HG02884 (cell line): Measurements from ENCODE around the gene CRNKL1.

ENCODE experiments used
- ATAC-seq: cut with Tn5 transposase; IDR thresholded peaks from one replicate; pipeline ENCODE4 v1.9.1; 2021; ENCODE audit warnings: mild to moderate bottlenecking, moderate library complexity; ENCODE audit not compliant: unreplicated experiment

CRNKL1 gene

DNA sequence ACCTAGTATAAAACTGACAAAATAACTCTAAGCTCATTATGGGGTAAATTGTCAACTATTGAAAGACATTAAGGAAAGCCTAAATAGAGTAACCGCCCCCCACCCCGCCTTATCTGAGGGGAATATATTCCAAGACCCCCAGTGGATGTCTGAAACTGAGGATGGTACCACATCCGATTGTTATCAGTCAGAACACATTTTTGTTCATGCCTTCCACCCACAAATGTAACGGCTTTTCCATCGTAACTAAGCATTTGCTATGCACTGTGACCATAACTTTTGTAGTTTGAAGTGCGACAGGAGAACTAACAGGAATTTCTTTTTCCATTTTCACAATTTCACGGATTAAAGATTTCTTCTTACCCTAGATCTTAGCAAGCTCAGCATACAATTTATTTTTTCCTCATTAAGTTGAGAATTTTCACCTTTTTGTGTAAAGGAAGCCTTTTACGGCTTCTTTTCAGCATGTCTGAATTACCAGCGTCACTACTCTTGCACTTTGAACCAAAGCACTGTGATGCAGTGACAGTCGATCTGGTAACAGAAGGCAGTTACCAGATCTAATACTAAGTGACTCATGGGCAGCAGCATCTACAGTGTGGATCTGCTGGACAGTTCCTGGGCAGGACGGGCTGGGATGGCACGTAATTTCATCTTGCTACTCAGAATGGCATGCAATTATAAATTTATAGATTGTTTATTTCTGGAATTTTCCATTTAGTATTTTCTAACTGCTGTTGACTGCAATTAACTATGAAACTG is 11.9 kb upstream of the CRNKL1 start:
- no peak for ATAC-seq

DNA sequence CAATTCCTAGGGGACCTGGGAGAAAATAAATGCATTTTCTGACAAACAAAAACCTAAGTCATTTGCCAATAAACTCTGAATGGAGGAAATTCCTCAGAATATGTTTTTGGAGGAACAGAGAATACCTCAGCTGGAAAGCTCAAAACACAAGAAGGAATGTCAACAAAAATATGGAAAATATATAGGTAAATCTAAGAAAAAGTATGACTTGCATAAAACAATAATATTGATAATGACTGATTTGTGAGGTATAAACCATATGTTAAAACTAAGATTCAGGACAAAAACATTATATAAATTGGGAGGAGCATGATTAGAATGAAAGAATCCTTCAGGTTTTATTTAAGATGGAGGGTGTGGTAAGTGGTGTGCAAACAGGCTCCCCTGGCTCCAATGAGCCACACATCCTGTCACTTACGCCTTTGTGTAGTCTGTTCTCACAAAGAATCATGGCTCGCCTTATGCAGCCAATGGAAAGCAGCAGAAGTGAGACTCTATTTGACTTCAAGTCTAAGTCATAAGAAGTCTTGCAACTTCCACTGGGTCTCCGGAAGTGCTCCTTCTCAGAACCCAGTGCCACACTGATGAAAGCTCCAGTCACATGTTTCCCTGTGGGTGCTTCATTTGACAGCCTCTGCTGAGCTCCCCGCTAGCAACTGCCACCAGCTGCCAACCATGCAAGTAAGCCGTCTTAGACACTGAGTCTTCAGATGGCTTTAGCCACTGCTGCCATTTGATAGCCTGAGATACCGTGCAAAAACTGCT is 8.2 kb upstream of the CRNKL1 start:
- no peak for ATAC-seq

GRCh38 chr20:20051767-20052073 is 546 bp downstream of the CRNKL1 start:
- peak; percentile 19 for ATAC-seq

DNA sequence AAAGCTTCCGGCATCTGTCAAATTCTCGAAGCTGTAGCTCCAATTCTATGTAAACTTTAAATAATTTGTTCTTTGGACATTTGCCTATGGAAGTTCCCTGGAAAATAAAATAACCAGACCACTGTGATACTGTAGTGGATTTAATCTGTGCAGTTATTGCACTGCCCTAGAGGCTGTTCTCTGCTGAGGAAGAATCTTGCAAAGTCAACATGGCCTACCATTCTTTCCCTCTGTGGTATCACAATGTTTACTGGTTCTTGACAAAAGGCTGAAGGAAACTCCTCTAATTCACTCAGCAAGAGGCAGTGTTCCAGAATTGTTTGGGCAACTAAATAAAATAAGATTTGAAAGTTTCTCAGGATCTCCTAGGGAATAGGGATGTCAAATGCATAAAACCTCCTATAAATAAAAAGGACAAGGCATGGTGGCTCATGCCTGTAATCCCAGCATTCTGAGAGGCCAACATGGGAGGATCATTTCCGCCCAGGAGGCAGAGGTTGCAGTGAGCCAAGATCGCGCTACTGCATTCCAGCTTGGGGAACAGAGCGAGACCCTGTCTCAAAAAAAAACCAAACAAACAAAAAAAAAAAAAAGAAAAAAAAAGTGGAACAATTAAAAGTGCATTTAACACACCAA is 12.4 kb downstream of the CRNKL1 start:
- ATAC-seq: no peak

DNA sequence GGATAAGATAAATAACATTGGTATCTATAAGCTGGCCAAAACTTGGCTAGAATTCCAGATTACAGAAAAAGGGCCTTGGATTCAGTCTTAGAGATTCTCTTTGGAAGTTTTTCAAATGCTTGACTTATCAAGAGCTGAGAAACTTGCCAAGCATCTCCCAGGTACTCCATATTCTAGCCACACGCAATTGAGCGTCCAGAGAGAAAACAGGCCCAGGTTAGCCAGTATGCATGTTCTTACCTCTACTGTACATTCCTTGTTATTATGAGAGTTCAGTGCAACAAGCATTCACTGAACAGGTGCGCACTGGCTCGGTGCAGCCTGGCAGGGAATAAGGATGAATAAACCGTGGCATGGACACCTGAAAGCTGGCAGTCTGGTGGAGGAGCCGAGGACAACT is 13.7 kb downstream of the CRNKL1 start:
- no peak for ATAC-seq

- ATAC-seq: no peak
Measured at GRCh38 chr20:20037960-20038359, 14.3 kb downstream of the CRNKL1 start.

DNA sequence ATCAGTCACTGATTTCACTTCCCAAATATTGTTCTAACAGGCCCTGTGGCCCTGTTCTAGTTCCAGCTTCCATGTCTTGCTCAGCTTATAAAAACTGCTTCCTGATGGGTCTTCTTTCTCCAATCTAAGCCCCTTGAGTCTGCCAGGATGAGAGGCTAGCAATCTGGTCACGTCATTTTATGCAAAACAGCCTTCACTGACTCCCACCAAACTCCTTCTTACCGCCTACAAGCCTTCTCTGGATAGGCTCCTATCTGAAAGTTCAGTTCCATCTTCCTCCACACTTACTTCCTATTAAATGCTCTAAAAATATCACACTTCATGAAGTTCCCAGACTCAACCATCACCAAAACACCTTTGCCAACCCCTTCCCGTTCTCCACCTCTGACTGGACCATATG is 15.5 kb downstream of the CRNKL1 start:
- no peak for ATAC-seq

GRCh38 chr20:20034486-20034885 is 17.8 kb downstream of the CRNKL1 start:
- ATAC-seq: no peak

GRCh38 chr20:20031790-20032189 is 20.5 kb downstream of the CRNKL1 start:
- no peak for ATAC-seq

DNA sequence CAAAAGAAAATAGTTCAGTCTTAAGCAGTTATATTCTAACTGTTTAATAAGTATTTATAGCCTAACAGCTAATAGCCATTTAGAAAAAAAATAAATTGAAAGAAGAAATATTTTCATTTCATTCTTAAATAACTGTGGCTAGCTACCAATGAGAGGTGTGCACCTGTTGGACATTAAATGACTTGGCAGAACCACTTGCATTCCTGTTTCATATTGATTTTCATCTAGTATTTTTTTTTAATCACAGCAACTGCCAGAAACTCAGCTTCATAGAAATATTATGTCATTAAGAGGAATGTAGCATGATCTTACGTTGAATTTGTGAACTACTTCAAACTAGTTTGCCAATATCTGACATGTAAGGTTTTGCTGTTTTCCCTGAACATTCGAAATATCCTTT is 25.0 kb downstream of the CRNKL1 start:
- no peak for ATAC-seq

DNA sequence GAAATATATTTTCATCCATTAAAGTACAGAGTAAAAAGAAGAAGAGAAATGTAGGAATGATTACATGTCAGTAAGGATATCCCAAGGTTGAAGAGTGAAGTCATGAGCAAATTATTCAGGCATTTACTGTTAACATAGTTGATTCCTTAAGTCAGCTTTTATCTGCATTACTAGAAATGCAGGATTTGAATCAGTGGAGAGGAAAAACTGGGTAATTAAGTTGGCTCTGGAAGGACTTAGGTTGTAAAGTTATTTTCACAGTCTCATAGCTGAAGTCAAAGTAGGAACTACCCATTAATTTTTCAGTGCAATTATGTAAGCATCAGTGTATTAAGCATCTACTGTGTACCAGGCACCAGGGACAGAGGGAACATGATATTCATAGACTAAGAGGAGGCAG is 27.3 kb downstream of the CRNKL1 start:
- no peak for ATAC-seq

DNA sequence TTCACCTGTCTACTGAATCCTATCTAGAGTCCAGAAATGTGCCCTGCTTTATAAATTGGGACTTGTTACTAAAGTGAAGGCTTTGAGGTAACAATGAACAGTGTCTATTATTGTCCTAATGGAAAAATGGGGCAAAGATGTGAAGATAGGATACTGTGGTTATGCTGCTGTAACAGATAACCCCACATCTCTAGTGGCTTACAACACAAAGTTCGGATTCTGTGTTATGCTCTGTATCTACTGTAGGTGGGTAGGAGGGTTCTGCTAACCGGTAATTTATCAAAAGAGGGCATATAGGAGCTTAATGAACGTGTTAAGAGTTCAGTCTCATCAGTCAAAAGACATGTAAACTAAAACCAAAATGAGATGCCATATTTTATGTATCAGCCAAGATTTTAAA is 28.9 kb downstream of the CRNKL1 start:
- ATAC-seq: no peak

GRCh38 chr20:20022498-20022897 is 29.8 kb downstream of the CRNKL1 start:
- peak; percentile 58 for ATAC-seq

GRCh38 chr20:20021835-20022234 is 30.4 kb downstream of the CRNKL1 start:
- ATAC-seq: no peak

DNA sequence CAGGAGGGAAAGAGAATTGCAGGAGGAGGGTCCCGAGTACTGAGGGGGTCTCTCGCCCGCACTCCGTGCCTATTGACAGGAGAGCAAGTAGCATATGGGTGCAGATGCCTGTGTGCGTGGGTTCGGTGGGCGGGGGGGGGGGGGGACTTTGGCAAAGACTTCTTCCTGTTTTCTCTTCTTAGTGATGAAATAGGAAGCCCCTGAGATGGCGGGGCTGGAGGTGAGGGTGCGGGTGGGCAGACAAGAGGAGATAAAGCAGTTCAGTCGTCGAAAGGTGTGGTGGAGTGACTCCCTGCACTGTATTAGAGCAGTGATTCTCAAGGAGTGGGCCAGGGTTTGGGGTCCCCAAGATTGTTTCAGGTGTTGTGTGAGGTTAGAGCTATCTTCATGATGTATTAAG is 31.4 kb downstream of the CRNKL1 start:
- ATAC-seq: no peak

- ATAC-seq: no peak
Measured at GRCh38 chr20:20019123-20019522, 33.1 kb downstream of the CRNKL1 start.

DNA sequence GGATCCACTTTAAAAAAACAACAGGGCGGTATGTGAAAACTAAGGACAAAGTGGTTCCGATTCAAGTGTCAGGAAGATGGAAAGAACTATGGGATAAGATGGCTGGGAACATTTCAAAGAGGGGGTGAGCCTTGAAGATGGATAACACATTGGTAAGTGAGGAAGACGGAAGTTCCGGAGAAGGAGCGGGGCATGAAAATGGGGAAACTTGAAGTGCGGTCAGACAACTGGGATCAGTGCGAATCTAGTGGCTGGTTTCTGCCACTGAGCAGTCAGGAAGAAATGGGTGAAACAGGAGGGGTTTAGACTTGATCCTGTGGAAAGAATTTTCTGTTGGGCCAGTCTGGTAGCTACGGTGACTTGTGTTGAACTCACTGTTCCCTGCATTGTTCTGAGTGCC is 33.9 kb downstream of the CRNKL1 start:
- no peak for ATAC-seq

DNA sequence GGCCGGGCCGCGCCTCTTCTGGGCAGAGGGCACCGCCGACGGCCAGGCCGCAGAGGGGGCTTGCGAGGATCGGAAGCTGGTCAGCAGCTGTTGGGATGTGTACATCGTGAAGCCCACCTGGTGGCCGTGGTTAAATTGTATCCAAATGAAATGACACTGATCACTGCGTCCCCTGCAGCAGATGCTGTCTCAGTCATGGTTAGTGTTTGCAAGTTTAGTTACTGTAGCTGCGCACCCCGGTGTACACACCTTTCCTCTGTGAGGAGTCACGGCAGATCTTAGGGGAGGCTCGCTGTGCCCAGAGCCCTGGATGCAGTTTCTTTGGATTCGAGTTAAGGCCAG is 34.5 kb downstream of the CRNKL1 start:
- ATAC-seq: peak; percentile 11

DNA sequence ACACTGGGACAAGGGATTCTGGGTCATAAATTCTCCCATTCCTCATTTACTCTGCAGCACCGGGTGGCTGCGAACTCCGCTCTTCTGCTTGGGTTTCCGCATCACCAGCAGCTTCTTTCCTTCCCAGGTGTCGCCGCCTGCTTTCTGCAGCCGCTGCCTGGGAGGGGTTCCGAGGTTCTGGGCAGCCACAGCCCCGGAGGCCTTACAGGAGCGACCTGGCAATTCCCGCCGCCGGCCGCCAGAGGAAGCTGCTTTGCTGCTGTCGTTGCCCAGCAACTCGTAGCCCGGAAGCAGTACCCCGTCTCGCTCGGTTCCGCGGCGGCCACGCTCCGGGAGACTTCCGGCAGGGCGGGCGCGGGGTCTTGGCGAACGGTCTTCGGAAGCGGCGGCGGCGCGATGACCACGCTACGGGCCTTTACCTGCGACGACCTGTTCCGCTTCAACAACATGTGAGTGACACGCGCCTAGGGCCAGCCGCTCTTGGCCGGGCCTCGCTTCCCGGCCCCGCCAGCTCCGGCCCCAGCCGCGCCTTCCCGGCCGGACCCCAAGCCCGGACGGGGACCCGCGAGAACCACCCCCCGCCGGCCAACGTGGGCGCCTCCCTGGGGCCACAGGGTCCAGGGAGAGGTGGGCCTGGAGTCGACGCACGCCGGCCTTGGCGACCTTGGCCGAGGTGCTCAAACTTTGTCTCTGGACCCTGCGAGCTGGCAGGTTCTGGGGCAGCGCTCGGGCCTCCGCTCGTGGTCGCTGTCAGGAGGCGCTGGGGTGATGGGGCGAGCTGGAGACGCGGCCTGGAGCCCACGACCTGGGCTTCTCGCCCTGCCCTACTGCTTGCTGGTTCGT is 35.0 kb downstream of the CRNKL1 start, which contains the start of gene NAA20:
Gene NAA20 (plus strand): TSS at position 362 of the 843 bp plus-strand sequence. CDS start 35 bp downstream, at position 397.
- peak; percentile 96 for ATAC-seq

GRCh38 chr20:20014659-20015058 is 37.6 kb downstream of the CRNKL1 start:
- ATAC-seq: no peak

DNA sequence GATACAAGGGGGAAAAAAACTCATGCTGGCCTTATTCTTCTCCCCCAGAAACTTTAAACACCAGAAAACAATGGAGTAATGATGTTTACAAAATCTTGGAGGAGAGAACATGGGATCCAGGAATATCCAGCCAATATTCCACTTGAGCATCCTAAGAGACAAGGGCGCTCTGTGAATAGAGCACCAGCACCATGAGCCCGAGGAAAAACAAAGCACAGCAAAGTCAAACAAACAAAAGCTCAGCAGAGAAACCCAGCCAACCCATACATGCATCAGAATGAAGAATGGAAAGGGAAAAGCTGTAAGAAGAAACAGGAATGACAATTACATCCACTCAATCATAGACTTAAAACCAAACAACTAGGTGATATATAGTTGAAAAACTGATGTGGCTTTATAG is 39.7 kb downstream of the CRNKL1 start:
- no peak for ATAC-seq
